ENCODE measurements around the gene SMAP2. TPM values are rescaled to one million over a fixed set of nuclear protein-coding genes. Genes with fewer than 3 reads are reported as not detected.
"Not testable (repeated sequence)": the region's sequence is repeated elsewhere in the genome, so short reads cannot be mapped to it uniquely, and the experiment has no call there.

The SMAP2 gene
- total RNA-seq, 1 donor from 2014 or later = 220 TPM

DNA sequence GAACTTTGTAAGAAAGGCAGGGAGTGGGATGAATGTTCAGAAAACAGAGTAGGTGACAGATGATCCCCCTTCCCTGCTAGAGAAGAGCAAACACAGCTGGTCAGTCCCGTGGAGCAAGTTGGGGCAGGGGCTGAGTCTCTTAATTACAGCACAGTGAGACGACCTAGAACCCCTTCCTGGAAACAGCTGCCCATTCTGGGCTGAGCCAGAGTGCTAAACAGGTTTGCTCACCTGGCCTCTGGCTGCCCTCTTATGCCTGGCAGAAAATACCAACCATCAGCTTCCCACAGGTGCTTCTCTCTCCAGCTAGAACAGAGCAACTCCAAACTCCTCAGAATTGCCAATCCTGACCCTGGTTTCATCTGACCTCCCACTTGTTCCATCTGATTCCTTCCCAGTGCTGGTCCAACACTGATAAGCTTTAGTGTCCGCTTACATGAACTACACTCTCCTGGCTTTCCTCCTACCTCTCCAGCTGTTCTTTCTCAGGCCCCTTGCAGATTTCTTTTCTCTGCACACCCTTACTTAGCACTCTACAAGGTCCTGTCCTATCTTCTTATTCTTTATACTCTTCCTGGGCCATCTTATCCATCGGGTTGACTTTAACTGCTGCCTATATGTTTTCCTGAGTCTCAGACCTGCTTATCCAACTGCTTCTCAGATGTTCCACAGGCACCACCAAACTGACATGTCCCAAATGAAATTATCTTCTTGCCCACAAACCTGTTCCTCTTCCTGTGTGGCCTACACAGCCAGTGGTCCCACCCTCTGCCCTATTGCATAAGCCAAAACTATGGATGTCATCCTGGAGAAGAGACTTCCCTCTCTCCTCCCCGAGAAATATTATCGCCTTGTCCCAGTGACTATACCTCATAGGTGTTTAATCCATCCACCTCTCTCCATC lies 33.9 kb upstream of the SMAP2 start:
- H3K36me3 Mint-ChIP-seq (ENCODE audit: low read depth) = no peaks in the 10 kb centered on the region
- intact Hi-C loops (cut with micrococcal nuclease) = loop anchor here (2.0 kb wide), 2 partner anchors 421 to 511 kb away; no protein-coding TSS in a partner anchor
- no peaks in the 10 kb centered on the region for H3K9me3 Mint-ChIP-seq
- TF ChIP-seq, protein P1, sequence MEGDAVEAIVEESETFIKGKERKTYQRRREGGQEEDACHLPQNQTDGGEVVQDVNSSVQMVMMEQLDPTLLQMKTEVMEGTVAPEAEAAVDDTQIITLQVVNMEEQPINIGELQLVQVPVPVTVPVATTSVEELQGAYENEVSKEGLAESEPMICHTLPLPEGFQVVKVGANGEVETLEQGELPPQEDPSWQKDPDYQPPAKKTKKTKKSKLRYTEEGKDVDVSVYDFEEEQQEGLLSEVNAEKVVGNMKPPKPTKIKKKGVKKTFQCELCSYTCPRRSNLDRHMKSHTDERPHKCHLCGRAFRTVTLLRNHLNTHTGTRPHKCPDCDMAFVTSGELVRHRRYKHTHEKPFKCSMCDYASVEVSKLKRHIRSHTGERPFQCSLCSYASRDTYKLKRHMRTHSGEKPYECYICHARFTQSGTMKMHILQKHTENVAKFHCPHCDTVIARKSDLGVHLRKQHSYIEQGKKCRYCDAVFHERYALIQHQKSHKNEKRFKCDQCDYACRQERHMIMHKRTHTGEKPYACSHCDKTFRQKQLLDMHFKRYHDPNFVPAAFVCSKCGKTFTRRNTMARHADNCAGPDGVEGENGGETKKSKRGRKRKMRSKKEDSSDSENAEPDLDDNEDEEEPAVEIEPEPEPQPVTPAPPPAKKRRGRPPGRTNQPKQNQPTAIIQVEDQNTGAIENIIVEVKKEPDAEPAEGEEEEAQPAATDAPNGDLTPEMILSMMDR (IDR thresholded peaks at IDR 0.05) = no peak
- CTCF ChIA-PET = interaction anchor here (0.9 to 10.3 kb wide), 40 partner anchors 9 to 420 kb away, joined by 3 to 184 read pairs (median 6); partner anchors contain the start of genes COL9A2, RLF and SMAP2
- no peak for DNase-seq
- POLR2A ChIA-PET = interaction anchor here (0.7 to 5.8 kb wide), 12 partner anchors 12 to 188 kb away, joined by 3 to 75 read pairs (median 12); partner anchors contain the start of genes SMAP2 and ZMPSTE24
- no peak for ATAC-seq (ENCODE audit: low read depth)
- peak overlapping the region; percentile 27 for H3K27ac Mint-ChIP-seq
- no peaks in the 10 kb centered on the region for H3K27me3 Mint-ChIP-seq
- peaks cover 48% of the 10 kb centered on the region for H3K4me1 Mint-ChIP-seq
- H3K4me3 Mint-ChIP-seq = no peak overlapping the region

DNA sequence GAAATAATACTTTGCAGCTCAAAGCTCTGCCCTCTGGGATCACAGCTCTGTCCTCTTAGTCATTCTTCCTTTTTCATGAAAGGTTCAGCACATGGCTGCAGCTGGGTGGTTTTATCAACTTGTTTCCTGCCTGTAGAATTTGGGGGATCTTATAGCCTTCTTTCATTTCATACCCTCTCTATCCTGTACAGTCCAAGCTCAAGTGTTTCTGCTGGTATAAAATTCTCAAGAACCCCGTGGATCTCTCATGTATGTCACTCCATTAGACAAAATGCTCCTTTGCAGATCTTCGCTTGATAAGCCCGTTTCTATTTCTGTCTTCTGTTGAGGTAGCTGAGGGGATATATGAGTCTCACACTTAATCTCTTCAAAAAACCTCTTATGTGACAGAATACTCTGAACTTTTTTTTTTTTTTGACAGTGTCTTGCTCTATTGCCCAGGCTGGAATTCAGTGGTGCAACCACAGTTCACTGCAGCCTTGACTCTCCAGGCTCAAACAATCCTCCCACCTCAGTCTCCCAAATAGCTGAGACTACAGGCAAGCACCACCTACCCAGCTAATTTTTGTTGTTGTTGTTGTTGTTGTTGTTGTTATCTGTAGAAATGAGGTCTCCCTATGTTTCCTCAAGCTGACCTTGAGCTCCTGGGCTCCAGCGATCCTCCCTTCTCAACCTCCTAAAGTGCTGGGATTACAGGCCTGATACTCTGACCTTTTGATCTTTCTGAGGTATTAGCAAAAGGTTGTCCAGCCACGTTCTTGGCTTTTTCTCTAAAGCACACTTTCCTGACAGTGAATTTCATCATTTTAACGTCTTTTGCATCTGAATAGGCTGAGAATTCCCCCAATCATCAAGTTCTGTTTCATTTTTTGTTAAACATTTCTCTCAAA lies 31.8 kb upstream of the SMAP2 start:
- ATAC-seq (ENCODE audit: low read depth) = peak; percentile 29
- no peaks in the 10 kb centered on the region for H3K27me3 Mint-ChIP-seq
- TF ChIP-seq, protein P1 (IDR thresholded peaks at IDR 0.05) = no peak
- ChIA-PET CTCF (interaction anchor here (0.8 to 10.3 kb wide), 11 partner anchors 22 to 263 kb away, joined by 3 to 184 read pairs (median 23); partner anchors contain the start of genes COL9A2 and SMAP2), POLR2A (interaction anchor here (0.6 to 6.2 kb wide), 22 partner anchors 11 to 395 kb away, joined by 3 to 76 read pairs (median 7); partner anchors contain the start of genes SMAP2 and ZMPSTE24)
- H3K4me3 Mint-ChIP-seq = peak overlapping the region; percentile 47
- intact Hi-C loops (cut with micrococcal nuclease) = loop anchor here (1.0 kb wide), 1 partner anchor 60 kb away; no protein-coding TSS in a partner anchor
- H3K36me3 Mint-ChIP-seq (ENCODE audit: low read depth) = no peaks in the 10 kb centered on the region
- H3K4me1 Mint-ChIP-seq = peaks cover 58% of the 10 kb centered on the region
- no peaks in the 10 kb centered on the region for H3K9me3 Mint-ChIP-seq
- H3K27ac Mint-ChIP-seq = peak overlapping the region; percentile 83
- no peak for DNase-seq

DNA sequence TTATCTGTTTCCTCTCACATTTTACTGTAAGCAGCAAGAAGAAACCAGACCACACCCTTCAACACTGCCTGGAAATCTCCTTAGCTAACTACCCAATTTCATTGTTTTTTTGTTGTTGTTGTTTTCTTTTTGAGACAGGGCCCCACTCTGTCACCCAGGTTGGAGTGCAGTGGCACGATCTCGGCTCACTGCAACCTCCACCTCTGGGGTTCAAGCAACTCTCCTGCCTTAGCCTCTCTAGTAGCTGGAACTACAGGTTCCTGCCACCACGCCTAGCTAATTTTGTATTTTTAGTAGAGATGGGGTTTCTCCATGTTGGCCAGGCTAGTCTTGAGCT lies 31.2 kb upstream of the SMAP2 start:
- DNase-seq; H3K9me3 Mint-ChIP-seq; H3K36me3 Mint-ChIP-seq (ENCODE audit: low read depth); H3K27me3 Mint-ChIP-seq; ATAC-seq (ENCODE audit: low read depth); intact Hi-C loops (cut with micrococcal nuclease): not testable (repeated sequence)
- peak overlapping the region; percentile 83 for H3K27ac Mint-ChIP-seq
- CTCF ChIA-PET = interaction anchor here (0.8 to 10.3 kb wide), 8 partner anchors 22 to 199 kb away, joined by 3 to 184 read pairs (median 31); partner anchors contain the start of gene COL9A2
- POLR2A ChIA-PET = interaction anchor here (0.6 to 6.2 kb wide), 13 partner anchors 11 to 189 kb away, joined by 3 to 76 read pairs (median 19); partner anchors contain the start of gene SMAP2
- H3K4me1 Mint-ChIP-seq = peaks cover 58% of the 10 kb centered on the region
- H3K4me3 Mint-ChIP-seq = peak overlapping the region; percentile 47

DNA sequence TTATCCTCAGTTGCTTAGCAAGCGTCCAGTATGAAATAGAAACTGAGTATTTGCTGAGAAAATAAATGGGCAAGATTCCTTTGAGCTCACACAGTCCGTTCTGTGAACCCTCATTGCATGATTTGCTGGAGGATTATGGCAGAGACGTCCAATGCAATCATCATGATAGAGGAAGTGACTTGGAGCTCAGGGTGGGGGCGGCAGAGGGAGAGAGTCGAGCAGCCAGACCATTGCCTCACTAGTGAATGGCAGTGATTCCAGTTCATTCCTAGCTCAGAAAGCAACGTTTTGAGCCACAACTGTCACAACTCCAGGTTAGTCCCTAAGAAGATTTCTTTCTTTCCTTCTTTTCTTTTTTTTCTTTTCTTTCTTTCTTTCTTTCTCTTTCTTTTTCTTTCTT lies 28.9 kb upstream of the SMAP2 start:
- Mint-ChIP-seq H3K9me3 (no peaks in the 10 kb centered on the region), H3K36me3 (ENCODE audit: low read depth) (no peaks in the 10 kb centered on the region), H3K4me3 (peak overlapping the region; percentile 75), H3K4me1 (peaks cover 53% of the 10 kb centered on the region), H3K27ac (peak overlapping the region; percentile 80), H3K27me3 (no peaks in the 10 kb centered on the region)
- POLR2A ChIA-PET = interaction anchor here (0.6 to 6.2 kb wide), 13 partner anchors 8 to 429 kb away, joined by 3 to 76 read pairs (median 9); partner anchors contain the start of gene SMAP2
- ATAC-seq (ENCODE audit: low read depth) (peak; percentile 85), DNase-seq (no peak)
- intact Hi-C loops (cut with micrococcal nuclease) = loop anchor here (1.0 kb wide), 2 partner anchors 56 to 60 kb away; no protein-coding TSS in a partner anchor
- TF ChIP-seq, protein P1 (IDR thresholded peaks at IDR 0.05) = no peak
- CTCF ChIA-PET = interaction anchor here (0.7 to 10.3 kb wide), 12 partner anchors 8 to 201 kb away, joined by 3 to 175 read pairs (median 4); no protein-coding TSS in a partner anchor

DNA sequence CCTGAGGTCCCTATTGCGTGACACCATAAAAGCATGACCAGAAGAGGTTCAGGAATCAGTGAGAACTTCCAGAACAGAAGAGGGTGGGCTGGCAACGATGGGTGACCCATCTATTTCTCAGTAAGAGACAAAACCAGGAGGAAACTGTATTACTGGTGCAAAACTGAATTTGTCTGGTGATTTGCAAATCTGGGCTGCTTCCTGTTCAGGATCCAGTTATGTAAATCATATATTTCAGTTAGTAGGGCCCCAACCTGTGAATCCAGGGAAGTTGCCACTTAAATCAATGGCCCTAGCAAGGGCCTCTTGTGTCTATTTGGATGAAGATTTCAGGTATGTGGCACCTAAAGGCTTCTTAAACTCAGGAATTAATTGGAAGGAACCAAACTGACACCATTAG lies 23.1 kb upstream of the SMAP2 start:
- Mint-ChIP-seq H3K4me3 (peak overlapping the region; percentile 16), H3K27ac (peak overlapping the region; percentile 65), H3K27me3 (no peaks in the 10 kb centered on the region), H3K36me3 (ENCODE audit: low read depth) (no peaks in the 10 kb centered on the region), H3K4me1 (peaks cover 49% of the 10 kb centered on the region), H3K9me3 (no peaks in the 10 kb centered on the region)
- TF ChIP-seq, protein P1 (IDR thresholded peaks at IDR 0.05) = no peak
- ATAC-seq (ENCODE audit: low read depth) (no peak), DNase-seq (no peak)
- intact Hi-C loops (cut with micrococcal nuclease) = no loop called here
- POLR2A ChIA-PET = interaction anchor here (1.2 to 5.2 kb wide), 4 partner anchors 8 to 55 kb away, joined by 3 to 25 read pairs (median 5); no protein-coding TSS in a partner anchor
- CTCF ChIA-PET = interaction anchor here (1.3 kb wide), 1 partner anchor 11 kb away, joined by 4 read pairs; no protein-coding TSS in a partner anchor

All from activated B cell treated with CpG ODN at 0.5 μM for 24 hours (primary cell).